SK-N-SH (cell line): ENCODE data around the gene TYSND1. TPM values are rescaled to one million over a fixed set of nuclear protein-coding genes. Genes with fewer than 3 reads are reported as not detected.
A peak's percentile ranks its signal among the peaks of the same experiment; 100 is the strongest.

ENCODE experiments used
- CTCF ChIA-PET: fragments of 300-600, 350-600 bp; formaldehyde crosslinking; extraction: SDS; loops from one replicate; lab custom pipeline; 2021; lab: Yijun Ruan, JAX
- POLR2A ChIA-PET: fragments of 350-600 bp; sonication (Branson Sonifier 250); formaldehyde crosslinking; extraction: SDS; loops from one replicate; lab custom pipeline; 2020; ENCODE audit warnings: antibody characterized with exemption, inconsistent platforms; lab: Yijun Ruan, JAX
- DNase-seq: peaks from one replicate; pipeline ENCODE4 v3.0.0; 2012
- H2AFZ ChIP-seq: fragments of 200-600 bp; sonication (generic); 2 replicates; pipeline ENCODE4 v1.8.1; 2016; ENCODE audit warnings: antibody characterized with exemption, mild to moderate bottlenecking, low read depth
- H3F3A ChIP-seq: fragments of 200-600 bp; sonication (generic); replicated peaks from 2 replicates; pipeline ENCODE3; 2016; ENCODE audit warnings: antibody characterized with exemption, mild to moderate bottlenecking; ENCODE audit not compliant: insufficient read depth
- H3K27ac ChIP-seq, 2 experiments: fragments of 200-500 bp in 1 of 2; fragments of 200-600 bp in 1 of 2; sonication (Bioruptor generic) in 1 of 2; sonication (generic), shearing (Covaris generic) in 1 of 2; 2 replicates each; pipeline versions ENCODE4 v1.5.1 to v1.6.1; 2014 to 2016; ENCODE audit warnings: low read depth in 2 of 2, inconsistent platforms in 1 of 2, low read length in 1 of 2, mild to moderate bottlenecking in 1 of 2, mixed read lengths in 1 of 2
- H3K27me3 ChIP-seq: fragments of 200-600 bp; sonication (generic), shearing (Covaris generic); 2 replicates; pipeline ENCODE4 v1.6.1; 2016; ENCODE audit warnings: mixed run types; ENCODE audit not compliant: insufficient read depth
- H3K36me3 ChIP-seq, 2 experiments: fragments of 200-500 bp in 1 of 2; fragments of 200-600 bp in 1 of 2; sonication (Bioruptor generic) in 1 of 2; sonication (generic) in 1 of 2; replicated peaks in 1 of 2; 2 replicates each; pipeline versions ENCODE3 to v1.5.1; 2014 to 2016; ENCODE audit warnings: low read length in 1 of 2, mild to moderate bottlenecking in 1 of 2; ENCODE audit not compliant: insufficient read depth in 2 of 2, control insufficient read depth in 1 of 2
- H3K4me1 ChIP-seq, 2 experiments: fragments of 200-500 bp in 1 of 2; fragments of 200-600 bp in 1 of 2; sonication (Bioruptor generic) in 1 of 2; sonication (generic), shearing (Covaris generic) in 1 of 2; 2 replicates each; pipeline versions ENCODE4 v1.5.1 to v1.6.1; 2014 to 2016; ENCODE audit warnings: low read depth in 1 of 2, low read length in 1 of 2, mixed run types in 1 of 2; ENCODE audit not compliant: insufficient read depth in 2 of 2, control insufficient read depth in 1 of 2
- H3K4me2 ChIP-seq: fragments of 200-600 bp; sonication (generic), shearing (Covaris generic); 2 replicates; pipeline ENCODE4 v1.6.1; 2017; ENCODE audit warnings: mixed run types
- H3K4me3 ChIP-seq, 2 experiments: fragments of 200-500 bp in 1 of 2; fragments of 200-600 bp in 1 of 2; sonication (Bioruptor generic) in 1 of 2; sonication (generic), shearing (Covaris generic) in 1 of 2; 2 replicates each; pipeline versions ENCODE4 v1.5.1 to v1.8.1; 2014 to 2016; ENCODE audit warnings: low read depth in 2 of 2, inconsistent platforms in 1 of 2, low read length in 1 of 2, mild to moderate bottlenecking in 1 of 2, mixed read lengths in 1 of 2, moderate library complexity in 1 of 2
- H3K79me2 ChIP-seq: fragments of 200-600 bp; sonication (generic); 2 replicates; pipeline ENCODE4 v1.8.1; 2017; ENCODE audit warnings: mild to moderate bottlenecking; ENCODE audit not compliant: insufficient read depth
- H3K9ac ChIP-seq: fragments of 200-600 bp; sonication (generic); 2 replicates; pipeline ENCODE4 v1.6.1; 2017; ENCODE audit warnings: mixed run types
- H3K9me2 ChIP-seq: fragments of 200-600 bp; sonication (generic); 2 replicates; pipeline ENCODE4 v1.6.1; 2017; ENCODE audit warnings: mixed run types
- H3K9me3 ChIP-seq: fragments of 200-600 bp; sonication (generic); 2 replicates; pipeline ENCODE4 v1.6.1; 2017; ENCODE audit warnings: mixed run types, mild to moderate bottlenecking, moderate library complexity
- H4K20me1 ChIP-seq: fragments of 200-600 bp; sonication (generic); 2 replicates; pipeline ENCODE4 v1.6.1; 2017; ENCODE audit warnings: mild to moderate bottlenecking, mixed run types; ENCODE audit not compliant: insufficient read depth
- CHD2 ChIP-seq: fragments of 150-350 bp; IDR thresholded peaks from 2 replicates; pipeline ENCODE4 v1.6.1; 2018; ENCODE audit warnings: low read length; ENCODE audit not compliant: partially characterized antibody
- ELF1 ChIP-seq: IDR thresholded peaks from 2 replicates; pipeline ENCODE4 v1.4.0; 2012
- EP300 ChIP-seq, 2 experiments: IDR thresholded peaks; 2 replicates each; pipeline versions ENCODE4 v1.4.0 to v1.6.1; 2012; ENCODE audit warnings: borderline replicate concordance in 1 of 2, low read depth in 1 of 2, low read length in 1 of 2
- FOXJ3 ChIP-seq: sonication (generic); formaldehyde crosslinking; IDR thresholded peaks from 2 replicates; pipeline ENCODE4 v1.5.1; 2020; ENCODE audit warnings: mild to moderate bottlenecking, missing genetic modification reagents
- GABPA ChIP-seq: IDR thresholded peaks from 2 replicates; pipeline ENCODE4 v1.4.0; 2012; ENCODE audit warnings: low read depth, mild to moderate bottlenecking
- GATA2 ChIP-seq: sonication (generic); formaldehyde crosslinking; IDR thresholded peaks from 2 replicates; pipeline ENCODE4 v1.5.0; 2020; ENCODE audit warnings: mild to moderate bottlenecking, missing genetic modification reagents
- MEF2A ChIP-seq: IDR thresholded peaks from 2 replicates; pipeline ENCODE4 v1.4.0; 2012; ENCODE audit warnings: low read depth, borderline replicate concordance
- MXI1 ChIP-seq: IDR thresholded peaks from 2 replicates; pipeline ENCODE4 v1.6.1; 2012; ENCODE audit warnings: mild to moderate bottlenecking, low read depth, low read length, improper control_type of control experiment
- NFIC ChIP-seq: IDR thresholded peaks from 2 replicates; pipeline ENCODE4 v1.4.0; 2012; ENCODE audit warnings: borderline replicate concordance
- RAD21 ChIP-seq: IDR thresholded peaks from 2 replicates; pipeline ENCODE4 v1.6.1; 2012; ENCODE audit warnings: mild to moderate bottlenecking, low read length
- RCOR1 ChIP-seq: fragments of 150-350 bp; IDR thresholded peaks from 2 replicates; pipeline ENCODE4 v1.6.1; 2017; ENCODE audit warnings: antibody characterized with exemption, low read length
- RXRA ChIP-seq: IDR thresholded peaks from 2 replicates; pipeline ENCODE4 v1.4.0; 2012; ENCODE audit warnings: low read depth, mild to moderate bottlenecking, borderline replicate concordance
- SMC3 ChIP-seq: IDR thresholded peaks from 2 replicates; pipeline ENCODE4 v1.6.1; 2012; ENCODE audit warnings: low read depth, low read length, improper control_type of control experiment
- TAF1 ChIP-seq: IDR thresholded peaks from 2 replicates; pipeline ENCODE4 v1.6.1; 2012; ENCODE audit warnings: low read depth, mild to moderate bottlenecking, low read length, moderate library complexity, borderline replicate concordance
- TCF12 ChIP-seq: IDR thresholded peaks from 2 replicates; pipeline ENCODE4 v1.4.0; 2012
- YY1 ChIP-seq: IDR thresholded peaks from 2 replicates; pipeline ENCODE4 v1.4.0; 2012; ENCODE audit warnings: low read depth, mild to moderate bottlenecking
- WGBS: methylation state at CpG from one replicate; pipeline ENCODE4 v1.1.6; 2017; ENCODE audit warnings: low lambda C conversion rate; 5-methylcytosine and 5-hydroxymethylcytosine counted together
- polyA plus RNA-seq, 3 experiments: library from polyadenylated mRNA; depleted of rRNA; stranded (reverse); fragments of >200 nt; gene quantifications; 2 replicates each; pipeline ENCODE4 v1.2.3, GENCODE V29; 2012
- TF ChIP-seq, protein P1 (sequence below): fragments of 150-350 bp; IDR thresholded peaks from 2 replicates; pipeline ENCODE4 v1.6.1; 2017; ENCODE audit warnings: antibody characterized with exemption, low read length, low read depth, borderline replicate concordance
- TF ChIP-seq, protein P2 (sequence below): IDR thresholded peaks from 2 replicates; pipeline ENCODE4 v1.6.1; 2012; ENCODE audit warnings: mild to moderate bottlenecking, low read depth, low read length, moderate library complexity
- TF ChIP-seq, protein P3 (sequence below): IDR thresholded peaks from 2 replicates; pipeline ENCODE4 v1.4.0; 2012; ENCODE audit warnings: low read depth, borderline replicate concordance
- TF ChIP-seq, protein P4 (sequence below): fragments of 200-600 bp; sonication (generic); IDR thresholded peaks from 2 replicates; pipeline ENCODE4 v1.6.1; 2017; ENCODE audit warnings: antibody characterized with exemption, mild to moderate bottlenecking, moderate library complexity
- TF ChIP-seq, protein P5 (sequence below): IDR thresholded peaks from 2 replicates; pipeline ENCODE4; 2012
- TF ChIP-seq, protein P6 (sequence below): IDR thresholded peaks from 2 replicates; pipeline ENCODE4 v1.4.0; 2012; ENCODE audit warnings: low read depth

The TYSND1 gene
- polyA plus RNA-seq, 1 of the 3 experiments (the other 2 are of a cell fraction), result 7.4 TPM

DNA sequence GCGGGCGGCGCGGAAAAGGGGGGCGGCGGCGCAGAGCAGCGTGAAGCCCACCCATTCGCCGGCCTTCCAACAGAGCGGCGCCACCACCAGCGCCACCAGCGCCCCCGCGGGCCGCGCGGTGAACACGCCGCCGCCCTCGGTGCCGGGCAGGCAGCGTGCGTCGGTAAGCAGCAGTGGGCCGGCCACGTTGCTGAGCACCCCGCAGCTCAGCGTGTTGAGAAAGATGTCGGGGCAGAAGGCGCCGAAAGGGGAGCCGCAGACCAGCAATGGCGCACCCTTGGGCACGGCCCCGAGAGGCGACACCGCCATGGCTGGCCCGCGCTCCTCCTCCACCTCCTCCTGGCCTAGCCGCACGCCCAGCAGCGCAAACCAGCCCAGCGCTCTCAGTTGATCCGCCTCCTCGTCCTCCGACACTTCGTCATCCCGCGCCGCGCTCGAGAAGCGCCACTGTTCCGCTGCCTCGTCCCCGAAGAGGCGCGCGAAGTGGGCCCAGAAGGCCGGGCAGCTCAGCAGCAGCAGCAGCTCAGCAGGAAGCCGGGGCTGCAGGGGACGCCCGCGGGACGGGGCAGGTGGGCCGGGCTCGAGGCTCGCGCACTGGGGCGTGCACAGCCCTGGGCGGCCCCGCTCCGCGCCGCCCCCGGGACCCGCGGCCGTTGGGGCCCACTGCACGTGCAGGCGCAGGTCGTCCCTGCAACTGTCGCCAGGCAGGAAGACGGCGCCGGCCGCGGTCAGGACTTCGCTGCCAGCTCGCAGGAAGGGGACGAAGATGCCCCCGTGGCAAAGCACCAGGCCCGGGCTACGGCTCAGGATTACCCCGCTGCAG lies 623 bp downstream of the TYSND1 start:
- Histone ChIP-seq H3K27ac (peak overlapping the region; percentile 91 to 92), H4K20me1 (no peaks in the 10 kb centered on the region), H3K9ac (peak overlapping the region; percentile 78; the same call in 1 of the 2 replicates), H2AFZ (0 out of 2 replicates have a peak overlapping the region, but pooled peaks have one; percentile 32), H3K27me3 (no peaks in the 10 kb centered on the region), H3K79me2 (peaks cover 50% of the 10 kb centered on the region; the same call in 1 of the 2 replicates), H3K4me1 (peaks cover 5 to 27% of the 10 kb centered on the region in 2 experiments; a peak in 3 of 4 replicates), H3K4me2 (peak overlapping the region; percentile 82), H3K9me2 (no peaks in the 10 kb centered on the region), H3K36me3 (peaks cover 11 to 19% of the 10 kb centered on the region in 2 experiments), H3F3A (peaks cover 36% of the 10 kb centered on the region), H3K4me3 (peak overlapping the region; percentile 68 to 71), H3K9me3 (no peaks in the 10 kb centered on the region)
- ChIA-PET CTCF (interaction anchor here (0.6 to 10.8 kb wide), 48 partner anchors 8 to 1303 kb away, joined by 3 to 157 read pairs (median 4); partner anchors contain the start of genes AIFM2 and MACROH2A2), POLR2A (interaction anchor here (0.6 to 1.5 kb wide), 11 partner anchors 11 to 1190 kb away, joined by 3 to 10 read pairs (median 4); partner anchors contain the start of genes DDX21 and SAR1A)
- TF ChIP-seq, protein P1, sequence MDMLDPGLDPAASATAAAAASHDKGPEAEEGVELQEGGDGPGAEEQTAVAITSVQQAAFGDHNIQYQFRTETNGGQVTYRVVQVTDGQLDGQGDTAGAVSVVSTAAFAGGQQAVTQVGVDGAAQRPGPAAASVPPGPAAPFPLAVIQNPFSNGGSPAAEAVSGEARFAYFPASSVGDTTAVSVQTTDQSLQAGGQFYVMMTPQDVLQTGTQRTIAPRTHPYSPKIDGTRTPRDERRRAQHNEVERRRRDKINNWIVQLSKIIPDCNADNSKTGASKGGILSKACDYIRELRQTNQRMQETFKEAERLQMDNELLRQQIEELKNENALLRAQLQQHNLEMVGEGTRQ, result no peak
- TF ChIP-seq MEF2A, result no peak
- TF ChIP-seq GATA2, result no peak
- no peak for TF ChIP-seq RCOR1
- TF ChIP-seq, protein P2, sequence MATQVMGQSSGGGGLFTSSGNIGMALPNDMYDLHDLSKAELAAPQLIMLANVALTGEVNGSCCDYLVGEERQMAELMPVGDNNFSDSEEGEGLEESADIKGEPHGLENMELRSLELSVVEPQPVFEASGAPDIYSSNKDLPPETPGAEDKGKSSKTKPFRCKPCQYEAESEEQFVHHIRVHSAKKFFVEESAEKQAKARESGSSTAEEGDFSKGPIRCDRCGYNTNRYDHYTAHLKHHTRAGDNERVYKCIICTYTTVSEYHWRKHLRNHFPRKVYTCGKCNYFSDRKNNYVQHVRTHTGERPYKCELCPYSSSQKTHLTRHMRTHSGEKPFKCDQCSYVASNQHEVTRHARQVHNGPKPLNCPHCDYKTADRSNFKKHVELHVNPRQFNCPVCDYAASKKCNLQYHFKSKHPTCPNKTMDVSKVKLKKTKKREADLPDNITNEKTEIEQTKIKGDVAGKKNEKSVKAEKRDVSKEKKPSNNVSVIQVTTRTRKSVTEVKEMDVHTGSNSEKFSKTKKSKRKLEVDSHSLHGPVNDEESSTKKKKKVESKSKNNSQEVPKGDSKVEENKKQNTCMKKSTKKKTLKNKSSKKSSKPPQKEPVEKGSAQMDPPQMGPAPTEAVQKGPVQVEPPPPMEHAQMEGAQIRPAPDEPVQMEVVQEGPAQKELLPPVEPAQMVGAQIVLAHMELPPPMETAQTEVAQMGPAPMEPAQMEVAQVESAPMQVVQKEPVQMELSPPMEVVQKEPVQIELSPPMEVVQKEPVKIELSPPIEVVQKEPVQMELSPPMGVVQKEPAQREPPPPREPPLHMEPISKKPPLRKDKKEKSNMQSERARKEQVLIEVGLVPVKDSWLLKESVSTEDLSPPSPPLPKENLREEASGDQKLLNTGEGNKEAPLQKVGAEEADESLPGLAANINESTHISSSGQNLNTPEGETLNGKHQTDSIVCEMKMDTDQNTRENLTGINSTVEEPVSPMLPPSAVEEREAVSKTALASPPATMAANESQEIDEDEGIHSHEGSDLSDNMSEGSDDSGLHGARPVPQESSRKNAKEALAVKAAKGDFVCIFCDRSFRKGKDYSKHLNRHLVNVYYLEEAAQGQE, result no peak
- peak; percentile 25 for TF ChIP-seq CHD2
- TF ChIP-seq MXI1, result peak; percentile 71
- TF ChIP-seq RXRA, result no peak
- TF ChIP-seq TAF1, result peak; percentile 11; the same call in 1 of the 2 replicates
- 0 out of 2 replicates have a peak, but pooled peaks have one; percentile 36 for TF ChIP-seq YY1
- TF ChIP-seq, protein P3, sequence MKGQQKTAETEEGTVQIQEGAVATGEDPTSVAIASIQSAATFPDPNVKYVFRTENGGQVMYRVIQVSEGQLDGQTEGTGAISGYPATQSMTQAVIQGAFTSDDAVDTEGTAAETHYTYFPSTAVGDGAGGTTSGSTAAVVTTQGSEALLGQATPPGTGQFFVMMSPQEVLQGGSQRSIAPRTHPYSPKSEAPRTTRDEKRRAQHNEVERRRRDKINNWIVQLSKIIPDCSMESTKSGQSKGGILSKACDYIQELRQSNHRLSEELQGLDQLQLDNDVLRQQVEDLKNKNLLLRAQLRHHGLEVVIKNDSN, result no peak
- TF ChIP-seq ELF1, result no peak
- TF ChIP-seq, protein P4, sequence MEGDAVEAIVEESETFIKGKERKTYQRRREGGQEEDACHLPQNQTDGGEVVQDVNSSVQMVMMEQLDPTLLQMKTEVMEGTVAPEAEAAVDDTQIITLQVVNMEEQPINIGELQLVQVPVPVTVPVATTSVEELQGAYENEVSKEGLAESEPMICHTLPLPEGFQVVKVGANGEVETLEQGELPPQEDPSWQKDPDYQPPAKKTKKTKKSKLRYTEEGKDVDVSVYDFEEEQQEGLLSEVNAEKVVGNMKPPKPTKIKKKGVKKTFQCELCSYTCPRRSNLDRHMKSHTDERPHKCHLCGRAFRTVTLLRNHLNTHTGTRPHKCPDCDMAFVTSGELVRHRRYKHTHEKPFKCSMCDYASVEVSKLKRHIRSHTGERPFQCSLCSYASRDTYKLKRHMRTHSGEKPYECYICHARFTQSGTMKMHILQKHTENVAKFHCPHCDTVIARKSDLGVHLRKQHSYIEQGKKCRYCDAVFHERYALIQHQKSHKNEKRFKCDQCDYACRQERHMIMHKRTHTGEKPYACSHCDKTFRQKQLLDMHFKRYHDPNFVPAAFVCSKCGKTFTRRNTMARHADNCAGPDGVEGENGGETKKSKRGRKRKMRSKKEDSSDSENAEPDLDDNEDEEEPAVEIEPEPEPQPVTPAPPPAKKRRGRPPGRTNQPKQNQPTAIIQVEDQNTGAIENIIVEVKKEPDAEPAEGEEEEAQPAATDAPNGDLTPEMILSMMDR, result peak; percentile 48
- TF ChIP-seq NFIC, result no peak
- TF ChIP-seq TCF12, result no peak
- TF ChIP-seq RAD21, result no peak
- TF ChIP-seq, protein P5, sequence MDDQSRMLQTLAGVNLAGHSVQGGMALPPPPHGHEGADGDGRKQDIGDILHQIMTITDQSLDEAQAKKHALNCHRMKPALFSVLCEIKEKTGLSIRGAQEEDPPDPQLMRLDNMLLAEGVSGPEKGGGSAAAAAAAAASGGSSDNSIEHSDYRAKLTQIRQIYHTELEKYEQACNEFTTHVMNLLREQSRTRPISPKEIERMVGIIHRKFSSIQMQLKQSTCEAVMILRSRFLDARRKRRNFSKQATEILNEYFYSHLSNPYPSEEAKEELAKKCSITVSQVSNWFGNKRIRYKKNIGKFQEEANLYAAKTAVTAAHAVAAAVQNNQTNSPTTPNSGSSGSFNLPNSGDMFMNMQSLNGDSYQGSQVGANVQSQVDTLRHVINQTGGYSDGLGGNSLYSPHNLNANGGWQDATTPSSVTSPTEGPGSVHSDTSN, result no peak
- no peak for TF ChIP-seq GABPA
- no peak for TF ChIP-seq FOXJ3 (CRISPR knock-in tag)
- TF ChIP-seq, protein P6, sequence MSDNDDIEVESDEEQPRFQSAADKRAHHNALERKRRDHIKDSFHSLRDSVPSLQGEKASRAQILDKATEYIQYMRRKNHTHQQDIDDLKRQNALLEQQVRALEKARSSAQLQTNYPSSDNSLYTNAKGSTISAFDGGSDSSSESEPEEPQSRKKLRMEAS, result peak; percentile 84
- TF ChIP-seq SMC3, result no peak
- TF ChIP-seq EP300 (IDR thresholded peaks at IDR 0.05; ENCODE audit: borderline replicate concordance in 1 of 2, low read depth in 1 of 2, low read length in 1 of 2), result no peak; a peak in 1 of 4 replicates
- DNase-seq, result peak; percentile 89
- WGBS, result 0% methylated on average over 20 of the region's 98 CpGs
